ENCODE results near the gene EXOSC5. TPM values are rescaled to one million over a fixed set of nuclear protein-coding genes. Genes with fewer than 3 reads are reported as not detected.

Gene EXOSC5
- total RNA-seq, 1 experiment from 2014 or later = 25.2 TPM

DNA sequence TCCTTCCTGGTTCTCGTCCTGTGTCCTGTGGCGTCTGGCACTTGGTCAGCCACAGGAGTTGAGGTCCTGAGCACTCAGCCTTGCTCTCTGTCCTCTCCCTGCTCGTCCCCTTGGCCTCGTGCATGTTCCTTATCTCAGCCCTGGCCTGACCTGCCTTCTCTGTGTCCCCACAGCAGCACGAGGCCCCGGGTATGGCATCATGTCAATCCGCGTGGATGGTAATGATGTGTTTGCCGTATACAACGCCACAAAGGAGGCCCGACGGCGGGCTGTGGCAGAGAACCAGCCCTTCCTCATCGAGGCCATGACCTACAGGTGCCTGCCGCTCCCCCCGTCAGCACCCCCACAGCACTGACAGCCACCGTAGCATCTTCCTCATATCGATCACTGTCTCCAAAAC, 25.3 kb upstream of the EXOSC5 start:
- no TSS peak for BruUV-seq (replicated peaks)
- POLR2A ChIA-PET = no interaction called here
- CTCF ChIA-PET = no interaction called here

DNA sequence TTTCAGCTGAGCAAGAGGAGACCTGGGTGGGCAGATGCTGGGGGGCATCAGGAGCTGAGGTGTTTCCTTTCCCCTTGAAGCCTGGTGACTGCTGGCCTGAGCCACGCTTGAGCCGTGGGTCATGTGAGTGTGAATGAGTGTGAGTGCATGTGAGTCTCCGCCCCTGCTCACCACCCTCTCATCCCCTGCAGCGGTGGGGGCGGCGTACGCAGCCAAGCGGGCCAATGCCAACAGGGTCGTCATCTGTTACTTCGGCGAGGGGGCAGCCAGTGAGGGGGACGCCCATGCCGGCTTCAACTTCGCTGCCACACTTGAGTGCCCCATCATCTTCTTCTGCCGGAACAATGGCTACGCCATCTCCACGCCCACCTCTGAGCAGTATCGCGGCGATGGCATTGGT, 24.8 kb upstream of the EXOSC5 start:
- Histone ChIP-seq H3K27me3 (ENCODE audit: control insufficient read depth, insufficient read depth, low read length) (no peaks in the 10 kb centered on the region), H3K27ac (ENCODE audit: low read length) (no peak overlapping the region), H3K4me1 (ENCODE audit: control insufficient read depth, insufficient read depth, low read length) (no peaks in the 10 kb centered on the region), H3K36me3 (ENCODE audit: control insufficient read depth, insufficient read depth, low read length) (no peaks in the 10 kb centered on the region), H3K9me3 (ENCODE audit: control insufficient read depth, insufficient read depth, low read depth, low read length) (no peaks in the 10 kb centered on the region), H3K4me3 (ENCODE audit: low read depth in 2 of 2, low read length in 2 of 2) (no peak overlapping the region)
- TF ChIP-seq, protein P1, sequence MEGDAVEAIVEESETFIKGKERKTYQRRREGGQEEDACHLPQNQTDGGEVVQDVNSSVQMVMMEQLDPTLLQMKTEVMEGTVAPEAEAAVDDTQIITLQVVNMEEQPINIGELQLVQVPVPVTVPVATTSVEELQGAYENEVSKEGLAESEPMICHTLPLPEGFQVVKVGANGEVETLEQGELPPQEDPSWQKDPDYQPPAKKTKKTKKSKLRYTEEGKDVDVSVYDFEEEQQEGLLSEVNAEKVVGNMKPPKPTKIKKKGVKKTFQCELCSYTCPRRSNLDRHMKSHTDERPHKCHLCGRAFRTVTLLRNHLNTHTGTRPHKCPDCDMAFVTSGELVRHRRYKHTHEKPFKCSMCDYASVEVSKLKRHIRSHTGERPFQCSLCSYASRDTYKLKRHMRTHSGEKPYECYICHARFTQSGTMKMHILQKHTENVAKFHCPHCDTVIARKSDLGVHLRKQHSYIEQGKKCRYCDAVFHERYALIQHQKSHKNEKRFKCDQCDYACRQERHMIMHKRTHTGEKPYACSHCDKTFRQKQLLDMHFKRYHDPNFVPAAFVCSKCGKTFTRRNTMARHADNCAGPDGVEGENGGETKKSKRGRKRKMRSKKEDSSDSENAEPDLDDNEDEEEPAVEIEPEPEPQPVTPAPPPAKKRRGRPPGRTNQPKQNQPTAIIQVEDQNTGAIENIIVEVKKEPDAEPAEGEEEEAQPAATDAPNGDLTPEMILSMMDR (IDR thresholded peaks at IDR 0.05) = no peak
- no peak for TF ChIP-seq POLR2AphosphoS5 (IDR thresholded peaks at IDR 0.05; ENCODE audit: low read depth, low read length)
- no peak for TF ChIP-seq TCF7L2 (IDR thresholded peaks at IDR 0.05; ENCODE audit: low read depth, low read length)
- TF ChIP-seq, protein P2, sequence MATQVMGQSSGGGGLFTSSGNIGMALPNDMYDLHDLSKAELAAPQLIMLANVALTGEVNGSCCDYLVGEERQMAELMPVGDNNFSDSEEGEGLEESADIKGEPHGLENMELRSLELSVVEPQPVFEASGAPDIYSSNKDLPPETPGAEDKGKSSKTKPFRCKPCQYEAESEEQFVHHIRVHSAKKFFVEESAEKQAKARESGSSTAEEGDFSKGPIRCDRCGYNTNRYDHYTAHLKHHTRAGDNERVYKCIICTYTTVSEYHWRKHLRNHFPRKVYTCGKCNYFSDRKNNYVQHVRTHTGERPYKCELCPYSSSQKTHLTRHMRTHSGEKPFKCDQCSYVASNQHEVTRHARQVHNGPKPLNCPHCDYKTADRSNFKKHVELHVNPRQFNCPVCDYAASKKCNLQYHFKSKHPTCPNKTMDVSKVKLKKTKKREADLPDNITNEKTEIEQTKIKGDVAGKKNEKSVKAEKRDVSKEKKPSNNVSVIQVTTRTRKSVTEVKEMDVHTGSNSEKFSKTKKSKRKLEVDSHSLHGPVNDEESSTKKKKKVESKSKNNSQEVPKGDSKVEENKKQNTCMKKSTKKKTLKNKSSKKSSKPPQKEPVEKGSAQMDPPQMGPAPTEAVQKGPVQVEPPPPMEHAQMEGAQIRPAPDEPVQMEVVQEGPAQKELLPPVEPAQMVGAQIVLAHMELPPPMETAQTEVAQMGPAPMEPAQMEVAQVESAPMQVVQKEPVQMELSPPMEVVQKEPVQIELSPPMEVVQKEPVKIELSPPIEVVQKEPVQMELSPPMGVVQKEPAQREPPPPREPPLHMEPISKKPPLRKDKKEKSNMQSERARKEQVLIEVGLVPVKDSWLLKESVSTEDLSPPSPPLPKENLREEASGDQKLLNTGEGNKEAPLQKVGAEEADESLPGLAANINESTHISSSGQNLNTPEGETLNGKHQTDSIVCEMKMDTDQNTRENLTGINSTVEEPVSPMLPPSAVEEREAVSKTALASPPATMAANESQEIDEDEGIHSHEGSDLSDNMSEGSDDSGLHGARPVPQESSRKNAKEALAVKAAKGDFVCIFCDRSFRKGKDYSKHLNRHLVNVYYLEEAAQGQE (IDR thresholded peaks at IDR 0.05; ENCODE audit: insufficient read depth in 1 of 2, low read depth in 2 of 2, low read length in 1 of 2) = no peak
- no peak for TF ChIP-seq SIN3A (IDR thresholded peaks at IDR 0.05; ENCODE audit: borderline replicate concordance, insufficient read depth, low read depth, low read length)
- BruUV-seq (replicated peaks) = no TSS peak
- DNase-seq (ENCODE audit: low read depth, low spot score) (no peak), ATAC-seq (no peak)
- POLR2A ChIA-PET = no interaction called here
- CTCF ChIA-PET = no interaction called here
- in situ Hi-C loops (cut with HindIII; ENCODE audit: low pct_unique_long_range_greater_than_20kb, low sequenced_read_pairs) = no loop called here
- intact Hi-C loops (cut with micrococcal nuclease; ENCODE audit: unreplicated experiment) = no loop called here

More for the DNA sequence above, 25.3 kb upstream of the EXOSC5 start:
- Histone ChIP-seq H3K36me3 (ENCODE audit: control insufficient read depth, insufficient read depth, low read length) (no peaks in the 10 kb centered on the region), H3K9me3 (ENCODE audit: control insufficient read depth, insufficient read depth, low read depth, low read length) (no peaks in the 10 kb centered on the region), H3K27ac (ENCODE audit: low read length) (no peak overlapping the region), H3K27me3 (ENCODE audit: control insufficient read depth, insufficient read depth, low read length) (no peaks in the 10 kb centered on the region), H3K4me3 (ENCODE audit: low read depth in 2 of 2, low read length in 2 of 2) (no peak overlapping the region), H3K4me1 (ENCODE audit: control insufficient read depth, insufficient read depth, low read length) (no peaks in the 10 kb centered on the region)
- DNase-seq (ENCODE audit: low read depth, low spot score) (no peak), ATAC-seq (no peak)
- TF ChIP-seq POLR2AphosphoS5 (IDR thresholded peaks at IDR 0.05; ENCODE audit: low read depth, low read length) (no peak), TCF7L2 (IDR thresholded peaks at IDR 0.05; ENCODE audit: low read depth, low read length) (no peak), SIN3A (IDR thresholded peaks at IDR 0.05; ENCODE audit: borderline replicate concordance, insufficient read depth, low read depth, low read length) (no peak)
- TF ChIP-seq, protein P1 (IDR thresholded peaks at IDR 0.05) = no peak
- TF ChIP-seq, protein P2 (IDR thresholded peaks at IDR 0.05; ENCODE audit: insufficient read depth in 1 of 2, low read depth in 2 of 2, low read length in 1 of 2) = no peak
- in situ Hi-C loops (cut with HindIII; ENCODE audit: low pct_unique_long_range_greater_than_20kb, low sequenced_read_pairs) = no loop called here
- intact Hi-C loops (cut with micrococcal nuclease; ENCODE audit: unreplicated experiment) = no loop called here

Measured in Panc1 (cell line).